Spleen (tissue), 11 donors: ENCODE data around the gene MINDY4. TPM values are rescaled to one million over a fixed set of nuclear protein-coding genes. Genes with fewer than 3 reads are reported as not detected.

Experiments
- DNase-seq: peaks from one replicate; pipeline ENCODE4 v3.0.0-alpha.2; 2020
- H3K27ac ChIP-seq, 8 donors: fragments of 200-600 bp; sonication (generic) in 7 of 8; 1 replicate in 4 of 8; 2 replicates in 4 of 8; pipeline versions ENCODE4 v1.5.0 to v1.8.0; 2016 to 2021; ENCODE audit warnings: inconsistent platforms in 4 of 8, mild to moderate bottlenecking in 4 of 8, moderate library complexity in 1 of 8
- H3K27me3 ChIP-seq, 7 donors: fragments of 200-600 bp; sonication (generic) in 6 of 7; replicated peaks in 1 of 7; 1 replicate in 4 of 7; 2 replicates in 3 of 7; pipeline versions ENCODE4 v1.5.0 to v1.8.0; 2016 to 2021; ENCODE audit warnings: inconsistent platforms in 3 of 7, mild to moderate bottlenecking in 1 of 7
- H3K36me3 ChIP-seq, 6 donors: fragments of 200-600 bp; sonication (generic) in 5 of 6; 1 replicate in 4 of 6; 2 replicates in 2 of 6; pipeline versions ENCODE4 v1.5.0 to v1.8.0; 2016 to 2021; ENCODE audit warnings: inconsistent platforms in 2 of 6
- H3K4me1 ChIP-seq, 6 donors: fragments of 200-600 bp; sonication (generic) in 5 of 6; 1 replicate in 3 of 6; 2 replicates in 3 of 6; pipeline versions ENCODE4 v1.5.0 to v1.8.0; 2016 to 2021; ENCODE audit warnings: inconsistent platforms in 3 of 6
- H3K4me3 ChIP-seq, 8 donors: fragments of 200-600 bp; sonication (generic) in 7 of 8; 1 replicate in 4 of 8; 2 replicates in 4 of 8; pipeline versions ENCODE4 v1.5.0 to v1.8.0; 2016 to 2021; ENCODE audit warnings: inconsistent platforms in 4 of 8, mild to moderate bottlenecking in 4 of 8, moderate library complexity in 2 of 8
- H3K9me3 ChIP-seq, 8 donors: fragments of 200-600 bp; sonication (generic) in 7 of 8; 1 replicate in 4 of 8; 2 replicates in 4 of 8; pipeline versions ENCODE4 v1.5.0 to v1.8.0; 2016 to 2021; ENCODE audit warnings: inconsistent platforms in 4 of 8
- POLR2A ChIP-seq, 3 donors: fragments of 450-650 bp; IDR thresholded peaks; one replicate each; pipeline ENCODE4 v1.5.1; 2017; ENCODE audit warnings: antibody characterized with exemption in 3 of 3, mild to moderate bottlenecking in 1 of 3
- POLR2AphosphoS5 ChIP-seq, 3 donors: sonication (generic); formaldehyde crosslinking; IDR thresholded peaks; one replicate each; pipeline ENCODE4 v1.5.1; 2017; ENCODE audit warnings: antibody characterized with exemption in 3 of 3
- WGBS, 5 donors: extraction: QIAGEN DNeasy Blood & Tissue Kit in 3 of 5; methylation state at CpG; one replicate each; pipeline versions ENCODE4 v1.1.5 to v1.1.7; 2013 to 2018; 5-methylcytosine and 5-hydroxymethylcytosine counted together
- intact Hi-C: fragments of 100-400 bp; cut with DNase I; formaldehyde crosslinking; loops from one replicate; pipeline ENCODE4 v1.15.0; 2023; ENCODE audit warnings: low total_unique reads
- polyA plus RNA-seq, 3 donors: library from polyadenylated mRNA; stranded (reverse); fragments of 200-250 nt; gene quantifications; one replicate each; pipeline ENCODE4 v1.2.1, GENCODE V29; 2013
- total RNA-seq, 7 donors: library from RNA; depleted of rRNA in 3 of 7; stranded (reverse); fragments of >200 nt in 3 of 7; fragmentation: NEBNext Ultra II Directional in 4 of 7; extraction: Animal tissue kit (Norgen Biotek cat#: 25700) in 4 of 7; gene quantifications; one replicate each; pipeline versions ENCODE4 v1.1.0 to v1.2.1, GENCODE V29; 2016 to 2021
- TF ChIP-seq, protein P1 (sequence below), 11 experiments: fragments of 200-600 bp in 7 of 11; fragments of 450-650 bp in 4 of 11; sonication (generic) in 4 of 11; IDR thresholded peaks in 8 of 11; conservative IDR thresholded peaks in 3 of 11; 1 replicate in 7 of 11; 2 replicates in 4 of 11; pipeline versions ENCODE4 v1.4.0 to v1.8.0; 2016 to 2021; ENCODE audit warnings: antibody characterized with exemption in 11 of 11, inconsistent platforms in 4 of 11, mild to moderate bottlenecking in 1 of 11
- donor health status: healthy with polysubstance abuse.
- donor health status: DM: no; HTN: no; CAD: no; lungs with moderate emphysema.
- donor health status: DM: no; HTN: no; CAD: no.
- donor health status: Bipolar disorder and iron deficiency.
- donor health status: healthy.
- donor health status: DM: no; HTN: no; CAD: no.
- donor health status: DM: yes; HTN: yes; CAD: no.

Gene MINDY4
- total and polyA plus RNA-seq, 10 donors, result 0.63 to 7.0 (median 3.0) TPM

DNA sequence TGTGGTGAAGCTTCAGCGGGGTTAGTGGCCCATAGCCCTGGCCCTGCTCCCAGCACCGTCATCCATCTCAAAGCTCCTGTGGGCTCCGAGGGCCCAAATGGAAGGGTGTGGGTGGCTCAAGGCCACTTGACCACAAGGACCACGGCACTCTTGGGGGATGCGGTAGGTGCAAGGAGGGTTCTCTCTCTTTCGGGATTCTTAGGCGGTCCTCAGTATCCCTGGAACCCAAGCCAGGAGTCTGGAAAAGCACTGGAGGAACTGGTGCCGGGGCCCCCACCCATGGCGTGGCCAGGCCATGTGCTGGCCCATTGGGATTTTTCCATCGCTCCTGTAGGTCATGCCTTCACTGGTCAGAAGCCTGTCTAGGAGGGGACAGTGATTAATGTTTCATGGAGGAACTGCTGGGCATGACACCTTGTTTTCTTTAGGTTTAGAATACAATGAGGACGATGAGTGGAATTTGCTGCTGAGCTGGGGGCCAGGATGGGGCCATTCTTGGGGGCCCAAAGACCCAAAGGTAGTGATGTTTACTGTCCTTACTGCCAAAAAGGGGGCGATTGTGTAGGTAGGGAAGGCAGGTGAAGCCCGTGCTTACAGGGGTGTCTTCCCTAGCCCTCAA, 157.1 kb downstream of the MINDY4 start:
- TF ChIP-seq POLR2AphosphoS5 (IDR thresholded peaks at IDR 0.05), result no peak
- no peak for TF ChIP-seq POLR2A (IDR thresholded peaks at IDR 0.05)
- TF ChIP-seq, protein P1, sequence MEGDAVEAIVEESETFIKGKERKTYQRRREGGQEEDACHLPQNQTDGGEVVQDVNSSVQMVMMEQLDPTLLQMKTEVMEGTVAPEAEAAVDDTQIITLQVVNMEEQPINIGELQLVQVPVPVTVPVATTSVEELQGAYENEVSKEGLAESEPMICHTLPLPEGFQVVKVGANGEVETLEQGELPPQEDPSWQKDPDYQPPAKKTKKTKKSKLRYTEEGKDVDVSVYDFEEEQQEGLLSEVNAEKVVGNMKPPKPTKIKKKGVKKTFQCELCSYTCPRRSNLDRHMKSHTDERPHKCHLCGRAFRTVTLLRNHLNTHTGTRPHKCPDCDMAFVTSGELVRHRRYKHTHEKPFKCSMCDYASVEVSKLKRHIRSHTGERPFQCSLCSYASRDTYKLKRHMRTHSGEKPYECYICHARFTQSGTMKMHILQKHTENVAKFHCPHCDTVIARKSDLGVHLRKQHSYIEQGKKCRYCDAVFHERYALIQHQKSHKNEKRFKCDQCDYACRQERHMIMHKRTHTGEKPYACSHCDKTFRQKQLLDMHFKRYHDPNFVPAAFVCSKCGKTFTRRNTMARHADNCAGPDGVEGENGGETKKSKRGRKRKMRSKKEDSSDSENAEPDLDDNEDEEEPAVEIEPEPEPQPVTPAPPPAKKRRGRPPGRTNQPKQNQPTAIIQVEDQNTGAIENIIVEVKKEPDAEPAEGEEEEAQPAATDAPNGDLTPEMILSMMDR (IDR thresholded peaks at IDR 0.05 in 8 of 11, conservative IDR thresholded peaks at IDR 0.05 in 3 of 11), result no peak
- 85 to 95% (median 93%) methylated on average over 11 to 13 of the region's 13 CpGs for WGBS, 5 donors
- Histone ChIP-seq H3K4me3 (no peak overlapping the region), H3K27ac (no peak overlapping the region), H3K4me1 (peaks cover 0 to 7% (median 0%) of the 10 kb centered on the region in 6 donors), H3K27me3 (peaks cover 0 to 7% (median 0%) of the 10 kb centered on the region in 7 donors), H3K9me3 (peaks cover 0 to 17% (median 8%) of the 10 kb centered on the region in 8 donors), H3K36me3 (no peaks in the 10 kb centered on the region)
- peak; percentile 58 for DNase-seq
- intact Hi-C loops, result no loop called here

DNA sequence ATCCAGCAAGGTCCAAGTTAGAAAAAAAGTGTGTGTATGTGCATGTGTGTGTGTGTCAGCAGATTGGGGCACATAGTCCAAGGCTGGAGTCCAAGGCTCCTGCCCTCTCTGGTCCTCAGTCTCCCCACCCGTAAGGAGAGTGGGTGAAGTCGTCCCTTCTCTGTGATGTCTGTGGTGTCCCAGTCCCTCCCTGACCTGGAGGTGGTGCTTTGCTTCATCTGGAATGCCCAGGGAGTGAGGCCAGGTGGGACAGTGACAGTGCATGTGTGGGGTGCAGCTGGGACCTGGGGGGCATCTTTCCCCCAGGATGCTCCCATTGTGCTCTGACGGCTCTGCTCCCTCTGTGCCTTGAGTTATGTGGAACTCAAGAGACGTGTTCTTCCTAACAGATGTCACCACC, 158.5 kb downstream of the MINDY4 start:
- peaks cover 0 to 7% (median 0%) of the 10 kb centered on the region in 6 donors for H3K4me1 ChIP-seq
- H3K27me3 ChIP-seq, result peaks cover 0 to 7% (median 0%) of the 10 kb centered on the region in 7 donors
- intact Hi-C loops, result no loop called here
- H3K27ac ChIP-seq, result no peak overlapping the region
- WGBS, 5 donors, result 78 to 93% (median 89%) methylated on average over 4 of the region's 4 CpGs
- peaks cover 0 to 17% (median 8%) of the 10 kb centered on the region in 8 donors for H3K9me3 ChIP-seq
- no peak overlapping the region for H3K4me3 ChIP-seq
- no peak for TF ChIP-seq POLR2AphosphoS5 (IDR thresholded peaks at IDR 0.05)
- TF ChIP-seq POLR2A (IDR thresholded peaks at IDR 0.05), result no peak
- TF ChIP-seq, protein P1 (IDR thresholded peaks at IDR 0.05 in 8 of 11, conservative IDR thresholded peaks at IDR 0.05 in 3 of 11), result no peak
- no peak for DNase-seq
- H3K36me3 ChIP-seq, result no peaks in the 10 kb centered on the region

DNA sequence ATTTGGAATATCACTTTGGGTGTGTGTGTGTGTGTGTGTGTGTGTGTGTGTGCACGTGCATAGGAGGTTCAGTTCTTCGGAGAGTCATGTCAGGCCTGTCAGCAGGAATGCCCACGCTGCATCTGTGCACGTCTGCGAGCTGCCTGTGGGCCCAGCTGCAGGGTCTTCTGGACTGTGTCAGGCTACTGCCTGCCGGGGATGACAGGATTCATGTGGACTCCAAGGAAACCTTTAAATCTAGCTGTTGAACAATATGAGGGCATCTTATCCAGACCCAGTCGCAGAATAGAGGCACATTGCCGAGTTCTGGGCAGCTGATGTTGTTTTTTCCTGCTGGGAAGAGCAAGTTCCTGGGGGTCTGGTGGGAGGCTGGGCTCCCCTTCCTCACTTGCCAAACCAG, 159.4 kb downstream of the MINDY4 start:
- peaks cover 0 to 5% (median 0%) of the 10 kb centered on the region in 6 donors for H3K4me1 ChIP-seq
- peaks cover 0 to 17% (median 8%) of the 10 kb centered on the region in 8 donors for H3K9me3 ChIP-seq
- no peak overlapping the region for H3K4me3 ChIP-seq
- no peaks in the 10 kb centered on the region for H3K36me3 ChIP-seq
- DNase-seq, result no peak
- peaks cover 0 to 7% (median 0%) of the 10 kb centered on the region in 7 donors for H3K27me3 ChIP-seq
- no peak overlapping the region for H3K27ac ChIP-seq
- no peak for TF ChIP-seq POLR2AphosphoS5 (IDR thresholded peaks at IDR 0.05)
- TF ChIP-seq, protein P1 (IDR thresholded peaks at IDR 0.05 in 8 of 11, conservative IDR thresholded peaks at IDR 0.05 in 3 of 11), result no peak
- TF ChIP-seq POLR2A (IDR thresholded peaks at IDR 0.05), result no peak
- 83 to 90% (median 87%) methylated on average over 8 of the region's 8 CpGs for WGBS, 5 donors
- intact Hi-C loops, result no loop called here

DNA sequence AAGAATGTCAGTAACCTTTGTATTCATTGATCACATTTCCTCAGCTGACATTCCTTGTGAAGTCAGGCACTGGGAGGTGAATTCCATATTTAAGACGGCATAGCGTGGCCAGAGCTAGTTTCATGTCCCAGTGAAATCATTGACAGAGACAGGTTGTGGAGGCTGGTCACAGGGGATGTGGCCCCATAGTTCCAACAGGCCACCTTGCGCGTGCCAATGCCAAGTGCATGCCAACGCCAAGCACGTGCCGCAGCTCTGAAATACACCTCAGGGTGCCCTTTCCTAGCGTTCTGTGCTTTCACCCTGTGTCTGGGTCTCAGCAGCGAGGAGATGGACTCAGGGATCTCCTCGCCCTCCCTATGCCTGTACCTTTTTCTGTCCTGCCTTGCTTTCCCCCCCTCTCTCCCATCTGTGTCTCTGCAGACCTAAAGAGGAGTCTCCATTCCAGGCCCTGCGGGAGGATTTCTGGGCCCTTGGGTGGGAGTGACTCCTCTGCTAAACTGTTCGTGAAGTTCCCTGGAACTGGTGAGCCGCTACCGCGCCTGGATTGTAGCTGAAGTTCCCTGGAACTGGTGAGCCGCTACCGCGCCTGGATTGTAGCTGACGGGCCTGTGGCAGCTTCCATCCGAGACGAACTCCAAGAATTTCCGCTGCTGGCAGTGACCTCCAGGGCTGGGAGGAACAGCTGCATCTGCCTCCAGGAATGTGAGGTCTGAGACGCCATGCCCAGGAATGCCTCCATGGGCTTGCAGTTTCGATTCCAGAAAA, 160.1 kb downstream of the MINDY4 start:
- DNase-seq, result peak; percentile 68
- peaks cover 0 to 17% (median 8%) of the 10 kb centered on the region in 8 donors for H3K9me3 ChIP-seq
- H3K36me3 ChIP-seq, result no peaks in the 10 kb centered on the region
- H3K27me3 ChIP-seq, result peaks cover 0 to 7% (median 0%) of the 10 kb centered on the region in 7 donors
- no peak overlapping the region for H3K27ac ChIP-seq
- H3K4me1 ChIP-seq, result no peaks in the 10 kb centered on the region
- WGBS, 5 donors, result 84 to 94% (median 89%) methylated on average over 24 of the region's 24 CpGs
- H3K4me3 ChIP-seq, result no peak overlapping the region
- intact Hi-C loops, result no loop called here
- no peak for TF ChIP-seq POLR2A (IDR thresholded peaks at IDR 0.05)
- TF ChIP-seq, protein P1 (IDR thresholded peaks at IDR 0.05 in 8 of 11, conservative IDR thresholded peaks at IDR 0.05 in 3 of 11), result no peak
- no peak for TF ChIP-seq POLR2AphosphoS5 (IDR thresholded peaks at IDR 0.05)
